Upper lobe of left lung (tissue), 6 donors: ENCODE measurements around the gene NPBWR2. TPM values are rescaled to one million over a fixed set of nuclear protein-coding genes. Genes with fewer than 3 reads are reported as not detected.

Experiments used
- ATAC-seq, 2 donors: fragments of 200-7000 bp; cut with Tn5 transposase; one replicate each; pipeline ENCODE4 v1.9.1; 2022; ENCODE audit warnings: mild to moderate bottlenecking in 2 of 2, moderate library complexity in 2 of 2; ENCODE audit not compliant: low FRiP score in 2 of 2
- DNase-seq, 2 donors: peaks; one replicate each; pipeline ENCODE4 v3.0.0-alpha.2; 2019 to 2020
- H3K27ac ChIP-seq, 4 donors: fragments of 200-600 bp; sonication (generic); one replicate each; pipeline ENCODE4 v1.5.1; 2016 to 2019
- H3K27me3 ChIP-seq, 4 donors: fragments of 200-600 bp; sonication (generic); one replicate each; pipeline ENCODE4 v1.5.1; 2017 to 2019
- H3K36me3 ChIP-seq, 4 donors: fragments of 200-600 bp; sonication (generic); one replicate each; pipeline ENCODE4 v1.5.1; 2016 to 2019
- H3K4me1 ChIP-seq, 4 donors: fragments of 200-600 bp; sonication (generic); one replicate each; pipeline ENCODE4 v1.5.1; 2018 to 2019
- H3K4me3 ChIP-seq, 4 donors: fragments of 200-600 bp; sonication (generic); one replicate each; pipeline ENCODE4 v1.5.1; 2017 to 2019; ENCODE audit warnings: mild to moderate bottlenecking in 2 of 4, moderate library complexity in 1 of 4
- H3K9me3 ChIP-seq, 4 donors: fragments of 200-600 bp; sonication (generic); one replicate each; pipeline ENCODE4 v1.5.1; 2018 to 2019
- EP300 ChIP-seq, 4 donors: sonication (generic); formaldehyde crosslinking; IDR thresholded peaks; one replicate each; pipeline ENCODE4 v1.5.1; 2017; ENCODE audit warnings: antibody characterized with exemption in 4 of 4, control low read depth in 2 of 4
- POLR2A ChIP-seq, 4 donors: fragments of 450-650 bp; IDR thresholded peaks; one replicate each; pipeline ENCODE4 v1.5.1; 2016 to 2017; ENCODE audit warnings: antibody characterized with exemption in 4 of 4, mild to moderate bottlenecking in 2 of 4
- POLR2AphosphoS5 ChIP-seq, 2 donors: sonication (generic); formaldehyde crosslinking; IDR thresholded peaks; one replicate each; pipeline ENCODE4 v1.5.1; 2017; ENCODE audit warnings: antibody characterized with exemption in 2 of 2
- WGBS, 2 donors: methylation state at CpG; one replicate each; pipeline ENCODE4 v1.1.5; 2017 to 2018; 5-methylcytosine and 5-hydroxymethylcytosine counted together
- total RNA-seq, 6 donors: library from RNA; depleted of rRNA in 4 of 6; stranded (reverse); fragments of >200 nt in 4 of 6; gene quantifications; one replicate each; pipeline versions ENCODE4 v1.1.0 to v1.2.1, GENCODE V29; 2016 to 2021
- TF ChIP-seq, protein P1 (sequence below), 6 experiments: fragments of 450-650 bp in 4 of 6; fragments of 200-600 bp in 2 of 6; sonication (generic) in 2 of 6; IDR thresholded peaks; one replicate each; pipeline ENCODE4 v1.5.1; 2016 to 2019; ENCODE audit warnings: antibody characterized with exemption in 6 of 6
- donor health status: DM: no; HTN: no; CAD: no; lungs with moderate emphysema.
- donor health status: DM: no; HTN: yes; CAD: no; lungs with severe emphysema.

The NPBWR2 gene
- total RNA-seq, 6 donors from 2014 or later, result not detected

DNA sequence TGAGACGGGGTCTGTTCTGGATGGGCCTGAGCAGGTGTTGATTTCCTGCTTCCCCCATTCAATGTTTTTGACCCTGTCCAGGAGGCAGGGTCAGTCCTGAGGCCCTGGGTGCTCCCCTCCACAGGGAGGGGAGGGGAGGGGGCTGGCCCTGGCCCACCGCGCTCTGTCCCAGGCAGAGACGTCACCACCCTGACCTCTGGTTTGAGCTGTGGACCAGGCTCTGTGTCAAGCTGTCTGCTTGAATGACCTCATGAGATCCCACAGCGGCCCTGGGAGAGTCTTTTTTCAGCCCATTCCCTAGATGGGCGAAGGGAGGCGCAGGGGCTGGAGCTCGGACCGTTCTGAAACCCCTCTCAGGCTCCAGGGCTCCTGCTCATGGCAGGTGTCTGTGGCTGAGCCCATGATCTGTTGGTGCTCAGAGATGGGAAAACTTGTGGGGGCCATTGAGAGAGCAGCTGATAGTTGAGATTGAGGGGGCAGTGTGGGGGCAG is 14.3 kb downstream of the NPBWR2 start:
- no peak for TF ChIP-seq EP300 (IDR thresholded peaks at IDR 0.05)
- no peak for TF ChIP-seq POLR2A (IDR thresholded peaks at IDR 0.05)
- no peak for TF ChIP-seq POLR2AphosphoS5 (IDR thresholded peaks at IDR 0.05)
- TF ChIP-seq, protein P1, sequence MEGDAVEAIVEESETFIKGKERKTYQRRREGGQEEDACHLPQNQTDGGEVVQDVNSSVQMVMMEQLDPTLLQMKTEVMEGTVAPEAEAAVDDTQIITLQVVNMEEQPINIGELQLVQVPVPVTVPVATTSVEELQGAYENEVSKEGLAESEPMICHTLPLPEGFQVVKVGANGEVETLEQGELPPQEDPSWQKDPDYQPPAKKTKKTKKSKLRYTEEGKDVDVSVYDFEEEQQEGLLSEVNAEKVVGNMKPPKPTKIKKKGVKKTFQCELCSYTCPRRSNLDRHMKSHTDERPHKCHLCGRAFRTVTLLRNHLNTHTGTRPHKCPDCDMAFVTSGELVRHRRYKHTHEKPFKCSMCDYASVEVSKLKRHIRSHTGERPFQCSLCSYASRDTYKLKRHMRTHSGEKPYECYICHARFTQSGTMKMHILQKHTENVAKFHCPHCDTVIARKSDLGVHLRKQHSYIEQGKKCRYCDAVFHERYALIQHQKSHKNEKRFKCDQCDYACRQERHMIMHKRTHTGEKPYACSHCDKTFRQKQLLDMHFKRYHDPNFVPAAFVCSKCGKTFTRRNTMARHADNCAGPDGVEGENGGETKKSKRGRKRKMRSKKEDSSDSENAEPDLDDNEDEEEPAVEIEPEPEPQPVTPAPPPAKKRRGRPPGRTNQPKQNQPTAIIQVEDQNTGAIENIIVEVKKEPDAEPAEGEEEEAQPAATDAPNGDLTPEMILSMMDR (IDR thresholded peaks at IDR 0.05), result no peak
- H3K36me3 ChIP-seq, result no peaks in the 10 kb centered on the region
- no peak for ATAC-seq
- H3K9me3 ChIP-seq, result no peaks in the 10 kb centered on the region
- H3K4me3 ChIP-seq, result no peak overlapping the region
- 35 to 93% methylated on average over 3 to 7 of the region's 9 CpGs for WGBS, 2 donors
- DNase-seq, result peak in 1 of 2 donors; percentile 36
- H3K27me3 ChIP-seq, result no peaks in the 10 kb centered on the region
- no peak overlapping the region for H3K27ac ChIP-seq
- no peaks in the 10 kb centered on the region for H3K4me1 ChIP-seq

DNA sequence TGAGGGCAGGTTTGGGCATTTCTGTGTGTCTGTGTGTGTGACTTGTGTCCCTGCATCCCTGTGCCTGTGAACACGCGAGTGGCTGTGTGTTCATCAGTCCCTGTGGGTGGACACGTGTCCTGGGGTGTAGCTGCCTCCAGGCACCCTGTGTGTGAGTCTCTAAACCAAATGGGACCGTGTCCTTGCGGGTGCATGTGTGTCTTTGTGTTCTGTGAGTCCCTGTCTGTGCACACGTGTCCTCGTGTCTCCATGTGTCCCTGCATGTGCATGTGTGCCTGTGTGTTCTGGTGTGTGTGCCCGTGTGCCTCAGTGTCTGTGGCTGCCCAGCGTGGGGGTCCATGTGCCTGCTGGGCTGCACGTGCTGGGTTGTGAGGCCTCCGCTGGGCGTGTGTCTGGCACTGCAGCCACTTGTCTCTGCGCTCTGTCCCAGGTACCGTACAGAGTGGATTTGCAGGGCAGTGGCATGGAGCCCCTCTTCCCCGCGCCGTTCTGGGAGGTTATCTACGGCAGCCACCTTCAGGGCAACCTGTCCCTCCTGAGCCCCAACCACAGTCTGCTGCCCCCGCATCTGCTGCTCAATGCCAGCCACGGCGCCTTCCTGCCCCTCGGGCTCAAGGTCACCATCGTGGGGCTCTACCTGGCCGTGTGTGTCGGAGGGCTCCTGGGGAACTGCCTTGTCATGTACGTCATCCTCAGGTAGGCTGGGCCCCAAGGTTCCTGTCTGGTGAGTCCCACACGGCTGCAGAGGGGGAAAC is 14.9 kb downstream of the NPBWR2 start:
- peak in 1 of 2 donors; percentile 61 for DNase-seq
- 49 to 80% methylated on average over 18 to 27 of the region's 27 CpGs for WGBS, 2 donors

DNA sequence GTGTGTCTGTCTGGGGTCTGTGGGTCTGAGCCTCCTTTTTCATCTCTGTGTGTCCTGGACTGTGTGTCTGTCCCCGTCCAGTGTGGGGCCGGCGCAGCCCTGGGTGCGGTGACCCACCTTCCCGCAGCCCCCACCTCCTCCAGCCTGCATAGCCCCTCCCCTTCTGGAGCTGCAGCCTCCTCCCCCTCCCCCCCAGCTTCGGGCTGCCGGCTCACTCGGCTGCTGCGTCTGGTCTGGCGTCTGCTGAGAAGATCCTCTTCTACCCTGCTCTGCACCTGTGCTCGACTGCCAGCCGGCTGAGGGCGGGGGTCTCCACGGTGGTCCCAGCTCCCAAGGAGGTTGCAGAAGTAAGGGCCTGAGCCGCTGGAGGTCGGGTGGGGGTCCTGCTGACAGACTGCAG is 15.6 kb downstream of the NPBWR2 start:
- WGBS, 2 donors, result 28 to 42% methylated on average over 6 to 15 of the region's 16 CpGs
- ATAC-seq (peak in 1 of 2 donors; percentile 19), DNase-seq (peak in 1 of 2 donors; percentile 72)

More for the DNA sequence above, 14.9 kb downstream of the NPBWR2 start:
- H3K27ac ChIP-seq, result no peak overlapping the region
- no peaks in the 10 kb centered on the region for H3K36me3 ChIP-seq
- TF ChIP-seq EP300 (IDR thresholded peaks at IDR 0.05) (no peak), POLR2AphosphoS5 (IDR thresholded peaks at IDR 0.05) (no peak), POLR2A (IDR thresholded peaks at IDR 0.05) (no peak)
- TF ChIP-seq, protein P1 (IDR thresholded peaks at IDR 0.05), result no peak
- H3K27me3 ChIP-seq, result no peaks in the 10 kb centered on the region
- peak; percentile 27 to 36 for ATAC-seq
- no peak overlapping the region for H3K4me3 ChIP-seq
- no peaks in the 10 kb centered on the region for H3K9me3 ChIP-seq
- no peaks in the 10 kb centered on the region for H3K4me1 ChIP-seq

DNA sequence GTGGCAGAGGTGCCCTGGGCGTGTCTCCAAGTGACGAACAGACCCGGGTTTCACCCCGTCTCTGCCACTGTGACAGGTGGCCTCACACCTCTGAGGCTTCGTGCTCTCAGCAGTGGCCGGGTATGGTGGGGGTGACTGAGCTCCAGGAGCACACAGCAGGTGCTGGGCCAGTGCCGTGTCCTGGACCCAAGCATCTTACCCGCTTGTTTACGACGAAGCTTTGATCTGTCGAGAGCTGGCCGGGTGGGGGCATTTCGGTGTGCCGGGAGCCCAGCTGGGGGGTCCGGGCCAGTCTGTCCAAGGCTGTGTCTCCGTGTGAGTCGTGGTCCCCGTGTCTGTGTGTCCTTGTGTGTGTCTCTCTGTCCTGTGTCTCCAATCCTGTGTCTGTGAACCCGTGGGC is 16.0 kb downstream of the NPBWR2 start:
- H3K4me1 ChIP-seq, result no peaks in the 10 kb centered on the region
- no peaks in the 10 kb centered on the region for H3K27me3 ChIP-seq
- no peaks in the 10 kb centered on the region for H3K36me3 ChIP-seq
- 77% methylated on average over 16 to 19 of the region's 19 CpGs for WGBS, 2 donors
- H3K9me3 ChIP-seq, result no peaks in the 10 kb centered on the region
- H3K4me3 ChIP-seq, result no peak overlapping the region
- ATAC-seq (no peak), DNase-seq (peak in 1 of 2 donors; percentile 62)
- TF ChIP-seq EP300 (IDR thresholded peaks at IDR 0.05) (no peak), POLR2A (IDR thresholded peaks at IDR 0.05) (no peak), POLR2AphosphoS5 (IDR thresholded peaks at IDR 0.05) (no peak)
- TF ChIP-seq, protein P1 (IDR thresholded peaks at IDR 0.05), result no peak
- no peak overlapping the region for H3K27ac ChIP-seq

More for the DNA sequence above, 15.6 kb downstream of the NPBWR2 start:
- TF ChIP-seq POLR2AphosphoS5 (IDR thresholded peaks at IDR 0.05) (no peak), EP300 (IDR thresholded peaks at IDR 0.05) (no peak), POLR2A (IDR thresholded peaks at IDR 0.05) (no peak)
- TF ChIP-seq, protein P1 (IDR thresholded peaks at IDR 0.05), result no peak
- H3K9me3 ChIP-seq, result no peaks in the 10 kb centered on the region
- H3K36me3 ChIP-seq, result no peaks in the 10 kb centered on the region
- H3K4me1 ChIP-seq, result no peaks in the 10 kb centered on the region
- H3K27ac ChIP-seq, result no peak overlapping the region
- H3K27me3 ChIP-seq, result no peaks in the 10 kb centered on the region
- H3K4me3 ChIP-seq, result no peak overlapping the region
